Dendritic cell treated with granulocyte-macrophage colony-stimulating factor and Interleukin-4, amounts not matched to agents 40 ng/mL and 50 ng/mL, for 4 days (primary cell): ENCODE results near the gene RAB10.
A peak's percentile ranks its signal among the peaks of the same experiment; 100 is the strongest.
"Not testable (repeated sequence)": the region's sequence is repeated elsewhere in the genome, so short reads cannot be mapped to it uniquely, and the experiment has no call there.

Experiments
- H3K27ac Mint-ChIP-seq: one replicate; pipeline ENCODE4 v1.8.0; 2022; ENCODE audit warnings: mild to moderate bottlenecking, mixed read lengths
- H3K27me3 Mint-ChIP-seq: one replicate; pipeline ENCODE4 v1.8.0; 2022; ENCODE audit warnings: mild to moderate bottlenecking, mixed read lengths
- H3K36me3 Mint-ChIP-seq: one replicate; pipeline ENCODE4 v1.8.0; 2022; ENCODE audit warnings: low read depth, mixed read lengths
- H3K4me1 Mint-ChIP-seq: one replicate; pipeline ENCODE4 v1.8.0; 2022; ENCODE audit warnings: low read depth, mixed read lengths
- H3K4me3 Mint-ChIP-seq: one replicate; pipeline ENCODE4 v1.8.0; 2022; ENCODE audit warnings: mild to moderate bottlenecking, moderate library complexity, mixed read lengths
- H3K9me3 Mint-ChIP-seq: one replicate; pipeline ENCODE4 v1.8.0; 2022; ENCODE audit warnings: mixed read lengths
- intact Hi-C: fragments of 100-400 bp; cut with micrococcal nuclease; formaldehyde crosslinking; loops from one replicate; pipeline ENCODE4 v1.15.0; 2022

Gene RAB10

GRCh38 chr2:26033818-26034636, at the start of gene RAB10:
Gene RAB10 (plus strand): TSS chr2:26034084. CDS start chr2:26034609, 525 bp downstream.
- Mint-ChIP-seq H3K4me1 (peaks cover 40% of the 10 kb centered on the region), H3K9me3 (no peaks in the 10 kb centered on the region), H3K36me3 (peaks cover 55% of the 10 kb centered on the region), H3K27me3 (no peaks in the 10 kb centered on the region), H3K4me3 (peak within 1 kb of the TSS; percentile 93), H3K27ac (peak within 1 kb of the TSS; percentile 93)
- intact Hi-C loops: loop anchor here (2.0 kb wide), 3 partner anchors 25 to 43 kb away; no protein-coding TSS in a partner anchor

- no peaks in the 10 kb centered on the region for H3K36me3 Mint-ChIP-seq
- H3K27ac Mint-ChIP-seq: no peak overlapping the region
- peaks cover 16% of the 10 kb centered on the region for H3K4me1 Mint-ChIP-seq
- H3K9me3 Mint-ChIP-seq: no peaks in the 10 kb centered on the region
- no peak overlapping the region for H3K4me3 Mint-ChIP-seq
- intact Hi-C loops: no loop called here
- no peaks in the 10 kb centered on the region for H3K27me3 Mint-ChIP-seq
Observed at GRCh38 chr2:25988134-25988533, 45.8 kb upstream of the RAB10 start.

GRCh38 chr2:25989154-25989553, 44.7 kb upstream of the RAB10 start:
- H3K27ac Mint-ChIP-seq: no peak overlapping the region
- H3K4me1 Mint-ChIP-seq: peaks cover 16% of the 10 kb centered on the region
- intact Hi-C loops: no loop called here
- H3K4me3 Mint-ChIP-seq: no peak overlapping the region
- H3K9me3 Mint-ChIP-seq: no peaks in the 10 kb centered on the region
- H3K36me3 Mint-ChIP-seq: no peaks in the 10 kb centered on the region
- no peaks in the 10 kb centered on the region for H3K27me3 Mint-ChIP-seq

- Mint-ChIP-seq H3K4me1 (peaks cover 16% of the 10 kb centered on the region), H3K9me3 (no peaks in the 10 kb centered on the region), H3K36me3 (no peaks in the 10 kb centered on the region), H3K27me3 (no peaks in the 10 kb centered on the region), H3K27ac (no peak overlapping the region), H3K4me3 (no peak overlapping the region)
- intact Hi-C loops: loop anchor here (1.0 to 2.0 kb wide), 2 partner anchors 43 to 153 kb away; partner anchors contain the start of gene RAB10
Observed at GRCh38 chr2:25991965-25992364, 41.9 kb upstream of the RAB10 start.

GRCh38 chr2:25992556-25992955, 41.3 kb upstream of the RAB10 start:
- H3K4me1 Mint-ChIP-seq: peaks cover 18% of the 10 kb centered on the region
- H3K9me3 Mint-ChIP-seq: no peaks in the 10 kb centered on the region
- no peak overlapping the region for H3K4me3 Mint-ChIP-seq
- no peak overlapping the region for H3K27ac Mint-ChIP-seq
- intact Hi-C loops: no loop called here
- H3K27me3 Mint-ChIP-seq: no peaks in the 10 kb centered on the region
- no peaks in the 10 kb centered on the region for H3K36me3 Mint-ChIP-seq

GRCh38 chr2:25993049-25993448, 40.8 kb upstream of the RAB10 start:
- intact Hi-C loops: no loop called here
- H3K4me3 Mint-ChIP-seq: no peak overlapping the region
- no peaks in the 10 kb centered on the region for H3K9me3 Mint-ChIP-seq
- H3K27ac Mint-ChIP-seq: no peak overlapping the region
- H3K4me1 Mint-ChIP-seq: peaks cover 23% of the 10 kb centered on the region
- H3K36me3 Mint-ChIP-seq: no peaks in the 10 kb centered on the region
- no peaks in the 10 kb centered on the region for H3K27me3 Mint-ChIP-seq

GRCh38 chr2:25994509-25994908, 39.4 kb upstream of the RAB10 start:
- no peaks in the 10 kb centered on the region for H3K9me3 Mint-ChIP-seq
- intact Hi-C loops: no loop called here

GRCh38 chr2:25996844-25997243, 37.0 kb upstream of the RAB10 start:
- H3K9me3 Mint-ChIP-seq: no peaks in the 10 kb centered on the region
- intact Hi-C loops: no loop called here

More at GRCh38 chr2:25994509-25994908, 39.4 kb upstream of the RAB10 start:
- H3K4me3 Mint-ChIP-seq: no peak overlapping the region
- peaks cover 36% of the 10 kb centered on the region for H3K4me1 Mint-ChIP-seq
- H3K36me3 Mint-ChIP-seq: no peaks in the 10 kb centered on the region
- H3K27me3 Mint-ChIP-seq: no peaks in the 10 kb centered on the region
- H3K27ac Mint-ChIP-seq: no peak overlapping the region

GRCh38 chr2:25998816-25999383, 35.0 kb upstream of the RAB10 start:
- H3K36me3 Mint-ChIP-seq: not testable (repeated sequence)
- H3K27ac Mint-ChIP-seq: peak overlapping the region; percentile 96

More at GRCh38 chr2:25996844-25997243, 37.0 kb upstream of the RAB10 start:
- no peak overlapping the region for H3K4me3 Mint-ChIP-seq
- no peak overlapping the region for H3K27ac Mint-ChIP-seq
- H3K4me1 Mint-ChIP-seq: peaks cover 56% of the 10 kb centered on the region
- H3K36me3 Mint-ChIP-seq: no peaks in the 10 kb centered on the region
- H3K27me3 Mint-ChIP-seq: no peaks in the 10 kb centered on the region

GRCh38 chr2:25999406-25999805, 34.5 kb upstream of the RAB10 start:
- H3K27me3 Mint-ChIP-seq, H3K9me3 Mint-ChIP-seq, H3K4me3 Mint-ChIP-seq, H3K36me3 Mint-ChIP-seq, intact Hi-C loops: not testable (repeated sequence)
- peak overlapping the region; percentile 96 for H3K27ac Mint-ChIP-seq
- peaks cover 62% of the 10 kb centered on the region for H3K4me1 Mint-ChIP-seq

More at GRCh38 chr2:25998816-25999383, 35.0 kb upstream of the RAB10 start:
- H3K27me3 Mint-ChIP-seq, intact Hi-C loops, H3K4me3 Mint-ChIP-seq, H3K9me3 Mint-ChIP-seq: not testable (repeated sequence)
- H3K4me1 Mint-ChIP-seq: peaks cover 61% of the 10 kb centered on the region

- H3K36me3 Mint-ChIP-seq: no peaks in the 10 kb centered on the region
- no peaks in the 10 kb centered on the region for H3K27me3 Mint-ChIP-seq
- H3K27ac Mint-ChIP-seq: peak overlapping the region; percentile 96
- peaks cover 74% of the 10 kb centered on the region for H3K4me1 Mint-ChIP-seq
- H3K9me3 Mint-ChIP-seq: no peaks in the 10 kb centered on the region
- H3K4me3 Mint-ChIP-seq: no peak overlapping the region
- intact Hi-C loops: no loop called here
Observed at GRCh38 chr2:26000561-26001082, 33.3 kb upstream of the RAB10 start.

GRCh38 chr2:26001743-26002351, 32.0 kb upstream of the RAB10 start:
- H3K27me3 Mint-ChIP-seq: no peaks in the 10 kb centered on the region
- peak overlapping the region; percentile 35 for H3K4me3 Mint-ChIP-seq
- H3K4me1 Mint-ChIP-seq: peaks cover 86% of the 10 kb centered on the region
- H3K36me3 Mint-ChIP-seq: no peaks in the 10 kb centered on the region
- intact Hi-C loops: loop anchor here (2.0 kb wide), 1 partner anchor 33 kb away; the partner anchor contains the start of gene RAB10
- peak overlapping the region; percentile 96 for H3K27ac Mint-ChIP-seq
- no peaks in the 10 kb centered on the region for H3K9me3 Mint-ChIP-seq

- H3K27ac Mint-ChIP-seq: peak overlapping the region; percentile 96
- H3K4me3 Mint-ChIP-seq: peak overlapping the region; percentile 58
Observed at GRCh38 chr2:26002632-26003310, 31.1 kb upstream of the RAB10 start.

More at GRCh38 chr2:26002632-26003310, 31.1 kb upstream of the RAB10 start:
- H3K9me3 Mint-ChIP-seq: no peaks in the 10 kb centered on the region
- H3K36me3 Mint-ChIP-seq: no peaks in the 10 kb centered on the region
- intact Hi-C loops: loop anchor here (2.0 kb wide), 1 partner anchor 32 kb away; the partner anchor contains the start of gene RAB10
- H3K4me1 Mint-ChIP-seq: peaks cover 92% of the 10 kb centered on the region
- H3K27me3 Mint-ChIP-seq: no peaks in the 10 kb centered on the region
